GM21529 (cell line): ENCODE measurements around the gene PHOX2A.

Source experiments
- ATAC-seq: cut with Tn5 transposase; IDR thresholded peaks from one replicate; pipeline ENCODE4 v1.9.1; 2021; ENCODE audit not compliant: unreplicated experiment

The PHOX2A gene

DNA sequence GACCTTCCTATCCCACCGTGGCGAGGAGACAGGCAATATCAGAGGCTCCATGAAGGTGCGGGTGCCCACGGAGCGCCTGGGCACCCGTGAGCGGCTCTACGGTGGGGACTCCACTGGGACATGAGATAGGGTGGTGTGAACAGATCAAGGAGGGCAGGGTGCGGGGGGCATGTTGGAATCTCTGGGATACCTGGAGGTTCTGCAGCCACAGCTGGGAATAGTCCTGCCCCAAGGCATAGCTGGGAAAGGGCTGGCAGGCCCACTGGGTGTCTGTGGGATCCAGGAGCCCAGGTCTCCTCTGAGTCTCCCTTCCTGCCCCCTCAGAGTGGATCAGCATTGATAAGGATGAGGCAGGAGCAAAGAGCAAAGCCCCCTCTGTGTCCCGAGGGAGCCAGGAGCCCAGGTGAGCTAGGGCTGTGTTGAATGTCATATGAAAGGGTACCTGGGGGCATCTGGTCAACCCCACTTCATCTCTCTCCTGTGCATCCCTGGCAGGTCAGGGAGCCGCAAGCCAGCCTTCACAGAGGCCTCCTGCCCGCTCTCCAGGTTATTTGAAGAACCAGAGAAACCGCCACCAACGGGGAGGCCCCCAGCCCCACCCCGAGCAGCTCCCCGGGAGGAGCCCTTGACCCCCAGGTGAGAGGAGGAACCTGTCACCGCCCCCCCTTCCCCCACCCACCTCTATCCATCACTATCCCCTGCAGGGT, 8.5 kb downstream of the PHOX2A start:
- ATAC-seq, result no peak

DNA sequence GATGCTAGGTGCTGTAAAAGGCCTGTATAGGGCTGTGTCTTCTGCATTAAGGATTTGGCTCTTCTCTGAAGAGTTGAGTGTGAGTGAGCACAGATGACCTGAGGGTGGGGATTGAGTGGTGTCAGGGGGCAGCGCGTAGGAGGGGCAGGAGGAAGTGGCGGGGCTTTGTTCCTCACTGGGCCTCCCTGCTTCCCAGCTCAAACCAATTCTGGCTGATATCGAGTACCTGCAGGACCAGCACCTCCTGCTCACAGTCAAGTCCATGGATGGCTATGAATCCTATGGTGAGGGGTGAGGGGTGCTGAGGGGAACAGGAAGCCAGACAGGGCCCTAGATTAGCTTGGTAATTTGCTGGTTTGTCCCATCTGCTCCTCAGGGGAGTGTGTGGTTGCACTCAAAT, 9.1 kb downstream of the PHOX2A start:
- ATAC-seq, result no peak

DNA sequence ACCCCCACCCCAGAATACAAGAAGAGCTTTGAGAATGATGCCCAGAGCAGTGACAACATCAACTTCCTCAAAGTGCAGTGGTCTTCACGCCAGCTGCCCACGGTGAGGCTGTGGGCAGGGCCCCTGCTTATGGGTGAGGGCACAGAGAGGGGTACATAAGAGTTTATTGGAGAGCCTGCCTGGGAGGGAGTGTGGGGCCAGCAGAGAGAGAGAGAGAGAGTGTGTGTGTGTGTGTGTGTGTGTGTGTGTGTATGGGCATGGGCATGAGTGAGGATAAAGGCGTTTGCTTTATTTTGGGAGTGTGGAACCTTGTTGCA, 9.5 kb downstream of the PHOX2A start:
- no peak for ATAC-seq

DNA sequence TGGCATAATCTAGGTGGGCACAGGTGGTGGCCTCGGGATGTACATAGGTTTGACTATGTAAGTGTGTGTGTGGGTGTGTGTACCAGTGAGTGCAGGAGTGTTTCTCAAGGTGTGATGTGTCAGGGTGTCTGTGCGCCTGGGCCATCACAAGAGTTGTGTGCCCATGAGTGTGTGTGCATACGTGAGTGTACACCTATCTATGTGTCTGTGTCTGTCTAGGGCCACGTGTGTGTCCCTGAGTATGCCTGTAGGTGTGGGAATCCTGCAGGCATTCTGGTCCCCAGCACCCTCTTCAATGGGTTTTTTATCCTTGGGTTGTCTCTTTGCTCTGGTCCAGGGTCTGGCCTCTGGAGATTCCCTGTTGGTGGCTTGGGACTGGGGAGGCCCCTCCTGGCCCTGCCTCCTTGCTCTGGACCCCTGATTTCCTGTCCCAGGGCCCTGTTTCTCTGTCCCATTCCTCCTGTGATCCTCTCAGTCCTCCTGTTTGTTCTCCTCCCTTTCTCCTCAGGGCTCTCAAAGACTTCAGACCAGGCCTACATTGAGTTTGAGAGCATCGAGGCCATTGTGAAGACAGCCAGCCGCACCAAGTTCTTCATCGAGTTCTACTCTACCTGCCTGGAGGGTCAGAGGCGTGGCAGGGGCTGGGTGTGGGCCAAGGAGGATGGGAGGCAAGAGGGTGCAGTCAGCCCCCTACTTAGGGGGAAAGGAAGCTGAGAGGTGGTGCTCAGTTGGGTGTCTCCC, 10.0 kb downstream of the PHOX2A start:
- ATAC-seq, result no peak

DNA sequence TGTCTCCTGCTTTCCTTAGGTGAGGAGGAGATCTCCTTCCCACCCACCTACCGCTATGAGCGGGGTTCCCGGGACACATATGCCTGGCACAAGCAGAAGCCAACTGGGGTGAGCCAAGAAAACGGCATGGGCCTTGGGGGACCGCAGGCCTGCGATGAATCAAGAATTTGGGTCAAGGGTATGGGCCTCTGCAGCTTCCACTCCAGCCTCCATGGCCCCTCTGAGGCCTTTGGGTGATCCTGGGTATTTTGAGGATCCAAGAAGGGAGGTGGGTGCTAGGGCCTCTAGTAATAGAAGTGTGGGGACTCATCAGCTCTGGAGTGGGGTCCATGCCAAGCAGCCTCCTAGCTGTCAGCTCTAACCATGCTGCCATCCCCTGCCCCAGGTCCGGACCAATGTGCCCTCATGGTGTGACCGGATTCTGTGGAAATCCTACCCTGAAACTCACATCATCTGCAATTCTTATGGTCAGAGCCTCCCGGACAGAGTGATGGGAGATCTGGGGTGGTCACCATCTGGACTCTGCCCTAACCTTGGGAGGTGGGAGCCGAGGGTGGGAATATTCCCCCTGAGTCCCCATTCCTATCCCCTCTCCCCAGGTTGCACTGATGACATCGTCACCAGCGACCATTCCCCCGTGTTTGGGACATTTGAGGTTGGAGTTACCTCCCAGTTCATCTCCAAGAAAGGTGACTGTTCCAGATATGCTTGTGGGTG, 10.8 kb downstream of the PHOX2A start:
- ATAC-seq, result no peak

DNA sequence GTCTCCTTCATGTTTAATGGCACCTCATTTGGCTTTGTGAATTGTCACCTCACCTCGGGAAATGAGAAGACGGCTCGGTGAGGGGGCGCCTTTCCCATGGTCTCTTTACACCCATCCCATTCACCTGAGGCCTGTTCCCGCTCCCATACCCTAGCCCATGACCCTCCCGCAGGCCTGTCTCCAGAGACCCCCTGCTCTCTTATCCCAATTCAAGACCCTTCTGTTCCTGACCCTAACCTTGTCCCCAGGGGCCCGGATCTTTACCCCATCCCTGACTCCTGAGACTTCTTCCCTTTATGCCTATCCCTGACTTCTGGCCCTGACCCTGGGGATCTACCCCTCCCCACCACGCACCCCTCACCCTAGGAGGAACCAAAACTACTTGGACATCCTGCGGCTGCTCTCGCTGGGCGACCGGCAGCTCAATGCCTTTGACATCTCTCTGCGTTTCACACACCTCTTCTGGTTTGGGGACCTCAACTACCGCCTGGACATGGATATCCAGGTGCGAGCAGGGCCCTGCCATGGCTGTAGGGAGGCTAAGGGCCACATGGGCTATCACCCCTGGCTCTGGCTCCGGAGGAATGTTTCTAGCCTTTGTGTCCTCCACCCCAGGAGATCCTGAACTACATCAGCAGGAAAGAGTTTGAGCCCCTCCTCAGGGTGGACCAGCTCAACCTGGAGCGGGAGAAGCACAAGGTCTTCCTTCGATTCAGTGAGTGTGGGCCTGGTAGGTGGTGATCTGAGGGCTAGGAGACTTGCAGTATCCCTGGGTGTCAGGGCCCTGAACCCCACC, 11.5 kb downstream of the PHOX2A start:
- ATAC-seq, result no peak

DNA sequence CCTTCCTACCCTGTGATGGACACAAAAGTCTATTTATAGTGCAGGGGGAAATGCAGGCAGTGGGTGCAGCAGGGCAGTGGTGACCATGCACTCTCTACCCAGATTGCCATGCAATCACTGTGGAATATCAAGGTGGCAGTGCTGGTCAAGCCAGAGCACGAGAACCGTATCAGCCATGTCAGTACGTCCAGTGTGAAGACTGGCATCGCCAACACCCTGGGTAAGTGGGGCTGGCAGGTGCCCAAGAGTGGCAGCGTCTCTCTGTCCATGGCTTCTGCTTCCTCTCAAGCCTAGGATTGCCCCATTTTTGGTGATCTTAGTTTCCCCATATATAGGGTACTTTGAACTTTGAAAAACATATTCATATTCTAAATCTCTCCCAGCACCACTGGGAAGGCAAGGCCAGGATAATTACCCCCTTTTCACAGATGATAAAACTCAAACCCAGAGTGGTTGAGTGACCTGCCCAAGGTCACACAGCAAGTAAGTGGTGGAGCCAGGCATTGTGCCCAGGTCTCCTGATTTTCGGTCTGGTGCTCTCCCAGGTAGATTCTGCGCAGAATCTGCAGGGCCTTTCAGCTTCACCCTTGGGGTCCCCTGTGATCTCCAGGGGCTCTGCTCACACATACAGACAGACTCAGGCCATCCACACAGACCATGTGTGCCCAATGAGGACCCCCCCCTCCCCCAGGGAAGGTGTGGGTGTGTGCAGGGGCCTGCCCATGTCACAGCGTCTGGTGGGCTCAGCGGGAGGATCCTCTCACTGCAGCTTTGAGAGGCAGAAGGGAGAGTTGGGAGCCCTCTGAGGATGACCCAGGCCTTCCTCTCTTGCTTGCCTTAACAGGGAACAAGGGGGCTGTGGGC, 12.3 kb downstream of the PHOX2A start:
- no peak for ATAC-seq

DNA sequence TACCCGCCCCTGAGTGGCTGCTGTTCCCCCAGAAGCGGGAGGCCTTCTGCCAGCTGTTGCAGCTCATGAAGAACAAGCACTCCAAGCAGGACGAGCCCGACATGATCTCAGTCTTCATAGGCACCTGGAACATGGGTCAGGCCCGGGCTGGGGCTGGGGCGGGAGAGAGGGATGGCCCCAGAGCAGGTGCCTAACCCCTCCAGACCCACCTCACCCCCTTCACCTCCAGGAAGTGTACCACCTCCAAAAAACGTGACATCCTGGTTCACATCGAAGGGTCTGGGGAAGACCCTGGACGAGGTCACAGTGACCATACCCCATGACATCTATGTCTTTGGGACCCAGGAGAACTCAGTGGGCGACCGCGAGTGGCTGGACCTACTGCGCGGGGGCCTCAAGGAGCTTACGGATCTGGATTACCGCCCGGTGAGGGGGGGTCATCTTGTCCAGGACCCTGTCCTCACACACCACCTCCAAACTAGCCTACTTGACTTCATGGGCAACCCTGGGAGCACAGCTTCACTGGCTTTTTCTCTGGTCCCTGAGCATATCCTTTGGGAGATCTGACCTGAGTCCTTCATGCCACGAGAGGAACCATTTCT, 13.1 kb downstream of the PHOX2A start:
- ATAC-seq, result no peak

DNA sequence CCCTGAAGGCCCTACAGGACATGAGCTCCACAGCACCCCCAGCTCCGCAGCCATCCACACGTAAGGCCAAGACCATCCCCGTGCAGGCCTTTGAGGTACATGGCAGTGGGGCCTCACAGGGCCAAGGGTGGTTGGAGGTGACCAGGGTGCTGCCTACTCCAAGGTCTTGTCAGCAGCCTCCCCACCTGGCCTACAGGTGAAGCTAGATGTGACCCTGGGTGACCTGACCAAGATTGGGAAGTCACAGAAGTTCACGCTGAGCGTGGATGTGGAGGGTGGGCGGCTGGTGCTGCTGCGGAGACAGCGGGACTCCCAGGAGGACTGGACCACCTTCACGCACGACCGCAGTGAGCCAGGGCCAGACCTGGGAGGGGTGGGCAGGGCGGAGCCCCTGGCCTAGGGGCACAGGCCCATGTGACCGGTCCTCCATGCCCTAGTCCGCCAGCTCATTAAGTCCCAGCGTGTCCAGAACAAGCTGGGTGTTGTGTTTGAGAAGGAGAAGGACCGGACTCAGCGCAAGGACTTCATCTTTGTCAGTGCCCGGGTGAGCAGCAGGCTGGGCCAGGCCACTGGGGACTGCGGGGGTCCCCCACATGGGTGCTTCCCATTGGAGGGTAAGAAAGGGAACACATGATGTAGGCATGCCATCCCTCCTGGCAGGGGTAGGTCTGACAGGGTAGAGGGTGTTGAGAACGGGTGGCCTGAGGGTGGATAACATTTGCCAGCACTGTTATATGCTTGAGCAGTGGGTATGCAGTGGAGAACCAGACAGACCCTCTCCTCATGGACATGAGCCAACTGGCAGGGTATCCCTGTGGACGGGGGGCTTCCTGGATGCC, 13.8 kb downstream of the PHOX2A start:
- ATAC-seq, result no peak

DNA sequence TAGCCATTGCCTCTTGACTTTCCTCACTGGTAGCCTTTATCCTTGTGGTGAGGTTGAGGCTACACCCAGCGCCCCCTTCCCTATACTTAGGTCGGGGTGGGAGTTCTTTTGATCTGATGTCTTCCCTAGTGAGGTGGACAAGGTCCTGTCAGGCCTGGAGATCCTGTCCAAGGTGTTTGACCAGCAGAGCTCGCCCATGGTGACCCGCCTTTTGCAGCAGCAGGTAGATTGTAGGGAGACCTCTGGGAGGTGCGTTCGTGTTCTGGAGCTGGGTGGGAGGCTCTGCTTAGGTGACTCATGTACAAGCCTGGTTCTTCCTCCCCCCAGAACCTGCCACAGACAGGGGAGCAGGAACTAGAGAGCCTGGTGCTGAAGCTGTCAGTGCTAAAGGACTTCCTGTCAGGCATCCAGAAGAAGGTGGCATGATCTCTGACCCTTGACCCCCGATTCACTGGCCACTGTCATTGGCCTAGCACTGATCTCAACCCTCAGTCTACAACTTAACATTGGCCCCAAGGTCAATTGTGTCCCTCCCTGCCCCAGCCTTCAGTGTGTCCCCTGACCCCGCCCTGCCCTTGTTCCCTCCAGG, 14.5 kb downstream of the PHOX2A start:
- ATAC-seq, result no peak

DNA sequence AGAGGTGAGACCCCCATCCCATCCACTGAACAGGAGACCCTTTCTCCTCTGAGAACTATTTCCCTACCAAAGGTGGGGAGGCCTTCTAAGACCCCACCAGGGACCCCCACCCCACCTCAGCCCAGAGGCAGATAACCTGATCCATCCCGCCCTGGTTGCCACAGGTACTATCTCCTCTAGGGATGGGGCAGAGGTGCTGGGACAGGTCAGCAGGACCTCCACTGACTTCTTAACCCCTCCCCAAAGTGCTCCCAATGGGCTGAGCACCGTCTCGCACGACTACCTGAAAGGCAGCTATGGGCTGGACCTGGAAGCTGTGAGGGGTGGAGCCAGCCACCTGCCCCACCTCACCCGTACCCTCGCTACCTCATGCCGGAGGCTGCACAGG, 15.1 kb downstream of the PHOX2A start:
- no peak for ATAC-seq

DNA sequence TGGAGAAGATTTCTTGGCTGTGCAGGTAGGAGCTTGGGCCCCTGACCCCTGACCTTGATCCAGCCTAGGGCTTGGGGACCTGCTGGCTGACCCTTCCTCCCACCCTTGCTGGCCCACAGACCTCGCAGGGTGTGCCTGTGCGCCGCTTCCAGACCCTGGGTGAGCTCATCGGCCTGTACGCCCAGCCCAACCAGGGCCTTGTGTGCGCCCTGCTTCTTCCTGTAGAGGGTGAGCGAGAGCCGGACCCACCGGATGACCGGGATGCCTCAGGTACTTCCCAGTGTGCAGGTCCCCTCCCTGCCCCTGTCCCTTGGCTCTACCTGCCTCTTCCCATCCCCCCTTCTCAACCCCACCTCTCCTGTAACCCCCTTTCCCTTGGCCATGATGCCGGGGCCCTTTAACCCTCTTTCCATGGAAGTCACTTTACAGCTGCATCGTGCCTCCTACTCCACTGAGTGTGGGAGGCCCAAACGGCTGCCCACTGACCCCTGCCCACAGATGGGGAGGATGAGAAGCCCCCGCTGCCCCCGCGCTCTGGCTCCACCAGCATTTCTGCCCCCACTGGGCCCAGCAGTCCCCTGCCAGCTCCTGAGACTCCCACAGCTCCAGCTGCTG, 15.6 kb downstream of the PHOX2A start:
- ATAC-seq, result no peak

DNA sequence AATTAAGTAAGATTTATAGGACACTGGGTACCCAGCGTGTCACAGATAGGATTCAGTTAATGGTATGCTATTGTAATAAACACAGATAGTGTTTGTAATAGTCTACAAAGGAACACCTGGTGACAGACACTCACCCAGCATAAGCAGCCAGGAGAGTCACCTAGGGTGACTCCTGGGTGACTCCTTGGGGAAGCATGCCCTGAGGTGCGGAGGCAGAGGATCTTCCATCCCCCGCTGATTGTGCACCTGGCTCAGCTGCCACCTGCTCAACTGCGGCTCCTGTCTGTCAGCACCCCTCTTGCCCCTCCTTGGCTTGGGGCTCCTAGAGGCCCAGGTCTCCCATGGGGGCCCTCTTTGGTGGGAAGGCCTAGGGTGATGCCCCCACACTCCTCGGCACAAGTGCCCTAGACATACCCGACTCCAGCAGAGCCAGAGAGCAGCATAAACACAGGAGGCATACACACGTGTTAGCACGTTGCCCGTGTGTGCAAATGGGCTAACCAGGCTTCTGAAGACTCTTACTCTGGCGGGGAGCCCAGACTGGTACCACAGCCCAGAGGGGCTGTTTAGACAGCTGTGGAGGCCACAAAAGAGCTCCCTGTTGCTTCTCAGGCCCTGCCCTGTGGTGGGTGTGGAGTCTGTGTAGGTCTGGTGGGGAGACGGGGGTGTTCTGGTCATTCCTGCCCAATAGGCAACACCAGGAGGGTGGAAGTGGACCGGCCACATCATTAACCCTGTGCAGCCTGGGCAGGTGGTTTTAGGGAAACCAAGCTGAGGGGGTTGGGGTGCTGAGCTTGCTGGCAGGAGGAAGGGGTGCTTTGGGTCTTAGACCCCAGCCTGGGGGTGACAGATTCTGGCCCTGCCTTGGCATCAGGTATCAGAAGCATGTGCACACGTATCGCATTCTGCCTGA, 16.4 kb downstream of the PHOX2A start:
- no peak for ATAC-seq

DNA sequence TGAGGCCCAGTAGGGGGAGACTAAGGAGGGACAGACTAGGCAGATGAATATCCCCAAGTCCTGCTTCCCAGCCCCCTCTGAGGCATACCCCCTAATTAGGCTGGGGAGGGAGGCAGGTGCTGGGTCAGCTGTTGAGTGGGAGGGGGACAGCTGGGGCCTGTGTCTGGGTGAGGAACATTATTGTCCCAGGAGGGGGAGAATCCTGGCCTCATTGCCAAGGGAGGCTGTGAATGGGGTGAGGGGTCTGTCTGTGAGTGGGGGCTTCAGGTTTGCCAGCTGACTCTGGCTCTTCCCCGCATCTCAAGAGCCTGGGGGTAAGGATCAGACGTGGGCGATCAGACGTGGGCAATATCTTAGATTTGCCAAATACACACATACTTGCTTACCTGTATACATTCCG, 17.3 kb downstream of the PHOX2A start:
- ATAC-seq, result no peak

DNA sequence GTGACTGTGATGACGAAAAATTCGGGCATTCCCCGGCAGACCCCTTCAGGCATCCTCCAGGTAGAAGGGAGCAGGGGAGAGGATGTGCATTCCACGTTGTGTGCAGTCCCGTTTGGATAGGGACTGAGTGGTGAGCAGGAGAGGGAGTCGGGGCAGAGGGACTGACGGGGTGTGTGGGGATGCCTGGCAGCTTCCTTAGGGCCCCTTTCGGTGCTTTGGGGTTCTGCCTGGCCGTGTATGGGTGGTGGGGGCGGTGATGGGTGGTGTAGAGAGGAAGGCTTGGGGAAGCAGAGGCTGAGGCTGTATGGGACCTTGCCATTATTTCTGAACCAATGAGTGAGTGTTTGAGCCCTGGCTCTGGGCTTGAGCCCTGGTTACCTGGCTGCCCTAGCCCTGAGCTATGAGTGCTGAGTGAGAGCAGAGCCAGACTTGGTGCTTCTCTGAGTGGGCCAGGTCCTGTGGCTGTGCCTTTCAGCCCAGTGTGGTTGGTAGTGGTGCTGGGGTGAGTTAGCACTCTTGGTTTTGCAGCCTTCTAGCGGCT, 18.5 kb downstream of the PHOX2A start:
- ATAC-seq, result no peak

DNA sequence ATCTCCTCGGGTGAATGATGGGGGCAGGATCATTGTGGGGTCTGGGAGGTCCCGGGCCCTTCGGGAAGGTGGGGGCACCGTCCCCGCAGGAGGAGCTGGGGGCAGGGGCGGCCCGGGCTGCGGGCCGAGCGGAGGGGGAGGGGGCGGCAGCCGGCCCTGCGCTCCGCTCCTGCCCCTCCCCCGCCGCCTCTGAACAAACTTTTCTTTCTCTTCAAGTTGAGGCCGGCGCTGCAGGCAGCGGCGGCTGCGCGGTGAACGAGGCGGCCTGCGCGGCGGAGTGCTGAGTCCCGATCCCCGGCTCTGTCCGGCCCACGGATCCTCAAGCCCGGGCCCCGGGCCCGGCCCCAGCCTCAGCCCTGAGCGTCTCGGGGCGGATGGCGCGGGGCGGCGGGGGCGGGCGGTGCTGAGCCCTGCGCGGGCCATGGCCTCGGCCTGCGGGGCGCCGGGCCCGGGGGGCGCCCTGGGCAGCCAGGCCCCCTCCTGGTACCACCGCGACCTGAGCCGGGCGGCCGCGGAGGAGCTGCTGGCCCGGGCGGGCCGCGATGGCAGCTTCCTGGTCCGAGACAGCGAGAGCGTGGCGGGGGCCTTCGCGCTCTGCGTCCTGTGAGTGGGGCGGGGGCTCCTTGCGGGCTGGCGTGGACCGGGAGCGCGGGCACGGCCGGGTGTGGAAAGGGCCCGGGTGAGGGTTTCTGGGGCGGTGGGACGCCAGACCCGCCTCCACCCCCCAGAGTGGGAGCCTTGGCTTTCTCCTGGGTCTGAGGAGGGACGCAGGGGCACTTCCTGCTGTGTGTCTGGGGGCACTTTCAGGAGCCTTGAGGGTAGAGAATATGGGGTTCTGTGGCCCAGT, 19.2 kb downstream of the PHOX2A start, which contains the start of gene INPPL1:
INPPL1 (plus strand) TSS at position 204 of the 847 bp plus-strand sequence; CDS start at position 422, 218 bp downstream.
- ATAC-seq, result no peak
